Measurements from ENCODE around the gene PROX2.

The PROX2 gene

GRCh38 chr14:74911704-74912103 lies 35.8 kb upstream of the PROX2 start:
- Histone ChIP-seq H3K27ac (no peak overlapping the region), H3K36me3 (ENCODE audit: insufficient read depth, low read length) (no peaks in the 10 kb centered on the region; the same call in 1 of the 2 replicates)
- DNase-seq (ENCODE audit: low read depth, low spot score) = no peak

GRCh38 chr14:74911221-74911620 lies 35.3 kb upstream of the PROX2 start:
- H3K9me3 ChIP-seq (ENCODE audit: low read depth, low read length) = no peaks in the 10 kb centered on the region
- H3K36me3 ChIP-seq (ENCODE audit: insufficient read depth, low read length) = no peaks in the 10 kb centered on the region; the same call in 1 of the 2 replicates
- H3K4me3 ChIP-seq = no peak overlapping the region
- DNase-seq (ENCODE audit: low read depth, low spot score) = no peak
- H3K9ac ChIP-seq (ENCODE audit: insufficient read length) = no peak overlapping the region
- TF ChIP-seq EZH2 (IDR thresholded peaks at IDR 0.05) (no peak), FOXP2 (optimal IDR thresholded peaks at IDR 0.05; ENCODE audit: control extremely low read depth, extremely low read length, insufficient read depth) (no peak), POLR2AphosphoS5 (IDR thresholded peaks at IDR 0.05; ENCODE audit: borderline replicate concordance, low read depth, low read length) (no peak)
- no peak overlapping the region for H3K27ac ChIP-seq

More at GRCh38 chr14:74911704-74912103, 35.8 kb upstream of the PROX2 start:
- H3K4me3 ChIP-seq = no peak overlapping the region
- H3K9me3 ChIP-seq (ENCODE audit: low read depth, low read length) = no peaks in the 10 kb centered on the region
- no peak for TF ChIP-seq POLR2AphosphoS5 (IDR thresholded peaks at IDR 0.05; ENCODE audit: borderline replicate concordance, low read depth, low read length)
- no peak for TF ChIP-seq FOXP2 (optimal IDR thresholded peaks at IDR 0.05; ENCODE audit: control extremely low read depth, extremely low read length, insufficient read depth)
- TF ChIP-seq EZH2 (IDR thresholded peaks at IDR 0.05) = no peak
- H3K9ac ChIP-seq (ENCODE audit: insufficient read length) = no peak overlapping the region

- no peak for DNase-seq (ENCODE audit: low read depth, low spot score)
- no peaks in the 10 kb centered on the region for H3K9me3 ChIP-seq (ENCODE audit: low read depth, low read length)
These were observed 34.6 kb upstream of the PROX2 start for GRCh38 chr14:74910556-74910955.

GRCh38 chr14:74909911-74910310 lies 34.0 kb upstream of the PROX2 start:
- TF ChIP-seq EZH2 (IDR thresholded peaks at IDR 0.05) (no peak), FOXP2 (optimal IDR thresholded peaks at IDR 0.05; ENCODE audit: control extremely low read depth, extremely low read length, insufficient read depth) (no peak), POLR2AphosphoS5 (IDR thresholded peaks at IDR 0.05; ENCODE audit: borderline replicate concordance, low read depth, low read length) (no peak)
- Histone ChIP-seq H3K9ac (ENCODE audit: insufficient read length) (no peak overlapping the region), H3K9me3 (ENCODE audit: low read depth, low read length) (no peaks in the 10 kb centered on the region), H3K4me3 (no peak overlapping the region), H3K36me3 (ENCODE audit: insufficient read depth, low read length) (no peaks in the 10 kb centered on the region; the same call in 1 of the 2 replicates), H3K27ac (no peak overlapping the region)
- no peak for DNase-seq (ENCODE audit: low read depth, low spot score)

More at GRCh38 chr14:74910556-74910955, 34.6 kb upstream of the PROX2 start:
- TF ChIP-seq EZH2 (IDR thresholded peaks at IDR 0.05) (no peak), FOXP2 (optimal IDR thresholded peaks at IDR 0.05; ENCODE audit: control extremely low read depth, extremely low read length, insufficient read depth) (no peak), POLR2AphosphoS5 (IDR thresholded peaks at IDR 0.05; ENCODE audit: borderline replicate concordance, low read depth, low read length) (no peak)
- Histone ChIP-seq H3K27ac (no peak overlapping the region), H3K36me3 (ENCODE audit: insufficient read depth, low read length) (no peaks in the 10 kb centered on the region; the same call in 1 of the 2 replicates), H3K9ac (ENCODE audit: insufficient read length) (no peak overlapping the region), H3K4me3 (no peak overlapping the region)

- Histone ChIP-seq H3K36me3 (ENCODE audit: insufficient read depth, low read length) (peaks cover under 1% of the 10 kb centered on the region; the same call in 1 of the 2 replicates), H3K4me3 (no peak overlapping the region), H3K9me3 (ENCODE audit: low read depth, low read length) (no peaks in the 10 kb centered on the region), H3K9ac (ENCODE audit: insufficient read length) (no peak overlapping the region), H3K27ac (no peak overlapping the region)
- DNase-seq (ENCODE audit: low read depth, low spot score) = no peak
- TF ChIP-seq EZH2 (IDR thresholded peaks at IDR 0.05) (no peak), FOXP2 (optimal IDR thresholded peaks at IDR 0.05; ENCODE audit: control extremely low read depth, extremely low read length, insufficient read depth) (no peak), POLR2AphosphoS5 (IDR thresholded peaks at IDR 0.05; ENCODE audit: borderline replicate concordance, low read depth, low read length) (no peak)
These were observed 33.6 kb upstream of the PROX2 start for GRCh38 chr14:74909501-74909900.

GRCh38 chr14:74908861-74909341 lies 33.0 kb upstream of the PROX2 start:
- H3K9me3 ChIP-seq (ENCODE audit: low read depth, low read length) = no peaks in the 10 kb centered on the region
- H3K9ac ChIP-seq (ENCODE audit: insufficient read length) = no peak overlapping the region
- H3K27ac ChIP-seq = no peak overlapping the region
- no peak for TF ChIP-seq EZH2 (IDR thresholded peaks at IDR 0.05)
- no peak for TF ChIP-seq POLR2AphosphoS5 (IDR thresholded peaks at IDR 0.05; ENCODE audit: borderline replicate concordance, low read depth, low read length)
- no peak for TF ChIP-seq FOXP2 (optimal IDR thresholded peaks at IDR 0.05; ENCODE audit: control extremely low read depth, extremely low read length, insufficient read depth)
- DNase-seq (ENCODE audit: low read depth, low spot score) = no peak
- H3K4me3 ChIP-seq = no peak overlapping the region
- H3K36me3 ChIP-seq (ENCODE audit: insufficient read depth, low read length) = peaks cover 6% of the 10 kb centered on the region

GRCh38 chr14:74907744-74908143 lies 31.8 kb upstream of the PROX2 start:
- H3K27ac ChIP-seq = peak overlapping the region; percentile 25; the same call in 1 of the 2 replicates
- H3K9me3 ChIP-seq (ENCODE audit: low read depth, low read length) = no peaks in the 10 kb centered on the region
- peaks cover 14% of the 10 kb centered on the region for H3K36me3 ChIP-seq (ENCODE audit: insufficient read depth, low read length)
- no peak overlapping the region for H3K4me3 ChIP-seq
- no peak for TF ChIP-seq EZH2 (IDR thresholded peaks at IDR 0.05)
- TF ChIP-seq FOXP2 (optimal IDR thresholded peaks at IDR 0.05; ENCODE audit: control extremely low read depth, extremely low read length, insufficient read depth) = no peak
- no peak for TF ChIP-seq POLR2AphosphoS5 (IDR thresholded peaks at IDR 0.05; ENCODE audit: borderline replicate concordance, low read depth, low read length)
- no peak for DNase-seq (ENCODE audit: low read depth, low spot score)
- no peak overlapping the region for H3K9ac ChIP-seq (ENCODE audit: insufficient read length)

GRCh38 chr14:74906925-74907521 lies 31.1 kb upstream of the PROX2 start:
- Histone ChIP-seq H3K9ac (ENCODE audit: insufficient read length) (no peak overlapping the region), H3K27ac (peak overlapping the region; percentile 25; the same call in 1 of the 2 replicates), H3K4me3 (no peak overlapping the region), H3K9me3 (ENCODE audit: low read depth, low read length) (no peaks in the 10 kb centered on the region), H3K36me3 (ENCODE audit: insufficient read depth, low read length) (peaks cover 22% of the 10 kb centered on the region)
- no peak for DNase-seq (ENCODE audit: low read depth, low spot score)
- no peak for TF ChIP-seq POLR2AphosphoS5 (IDR thresholded peaks at IDR 0.05; ENCODE audit: borderline replicate concordance, low read depth, low read length)
- TF ChIP-seq EZH2 (IDR thresholded peaks at IDR 0.05) = no peak
- no peak for TF ChIP-seq FOXP2 (optimal IDR thresholded peaks at IDR 0.05; ENCODE audit: control extremely low read depth, extremely low read length, insufficient read depth)
